ENCODE results near the gene BRS3. TPM values are rescaled to one million over a fixed set of nuclear protein-coding genes. Genes with fewer than 3 reads are reported as not detected.

The BRS3 gene
- total RNA-seq, 1 donor from 2014 or later = not detected

GRCh38 chrX:136450050-136450830 is 37.5 kb upstream of the BRS3 start:
- H3K27me3 Mint-ChIP-seq (ENCODE audit: unreplicated experiment) = no peaks in the 10 kb centered on the region
- H3K4me1 Mint-ChIP-seq (ENCODE audit: low read depth, unreplicated experiment) = peaks cover 2% of the 10 kb centered on the region
- H3K36me3 Mint-ChIP-seq (ENCODE audit: unreplicated experiment) = no peaks in the 10 kb centered on the region
- no peak for DNase-seq
- no peak overlapping the region for H3K27ac Mint-ChIP-seq (ENCODE audit: unreplicated experiment)
- TF ChIP-seq CTCF (IDR thresholded peaks at IDR 0.05; ENCODE audit: partially characterized antibody, unreplicated experiment) = no peak
- H3K4me3 Mint-ChIP-seq (ENCODE audit: unreplicated experiment) = no peak overlapping the region
- no peaks in the 10 kb centered on the region for H3K9me3 Mint-ChIP-seq (ENCODE audit: unreplicated experiment)

GRCh38 chrX:136452614-136453013 is 35.1 kb upstream of the BRS3 start:
- no peak overlapping the region for H3K27ac Mint-ChIP-seq (ENCODE audit: unreplicated experiment)
- no peaks in the 10 kb centered on the region for H3K36me3 Mint-ChIP-seq (ENCODE audit: unreplicated experiment)
- peaks cover 2% of the 10 kb centered on the region for H3K4me1 Mint-ChIP-seq (ENCODE audit: low read depth, unreplicated experiment)
- no peak for TF ChIP-seq CTCF (IDR thresholded peaks at IDR 0.05; ENCODE audit: partially characterized antibody, unreplicated experiment)
- H3K9me3 Mint-ChIP-seq (ENCODE audit: unreplicated experiment) = no peaks in the 10 kb centered on the region
- DNase-seq = no peak
- H3K27me3 Mint-ChIP-seq (ENCODE audit: unreplicated experiment) = no peaks in the 10 kb centered on the region
- no peak overlapping the region for H3K4me3 Mint-ChIP-seq (ENCODE audit: unreplicated experiment)

GRCh38 chrX:136453114-136453513 is 34.6 kb upstream of the BRS3 start:
- no peaks in the 10 kb centered on the region for H3K27me3 Mint-ChIP-seq (ENCODE audit: unreplicated experiment)

GRCh38 chrX:136453771-136454170 is 34.0 kb upstream of the BRS3 start:
- no peaks in the 10 kb centered on the region for H3K36me3 Mint-ChIP-seq (ENCODE audit: unreplicated experiment)
- no peak for TF ChIP-seq CTCF (IDR thresholded peaks at IDR 0.05; ENCODE audit: partially characterized antibody, unreplicated experiment)
- H3K4me1 Mint-ChIP-seq (ENCODE audit: low read depth, unreplicated experiment) = peaks cover 2% of the 10 kb centered on the region
- H3K9me3 Mint-ChIP-seq (ENCODE audit: unreplicated experiment) = no peaks in the 10 kb centered on the region
- H3K27me3 Mint-ChIP-seq (ENCODE audit: unreplicated experiment) = no peaks in the 10 kb centered on the region
- DNase-seq = no peak
- H3K27ac Mint-ChIP-seq (ENCODE audit: unreplicated experiment) = no peak overlapping the region
- no peak overlapping the region for H3K4me3 Mint-ChIP-seq (ENCODE audit: unreplicated experiment)

More at GRCh38 chrX:136453114-136453513, 34.6 kb upstream of the BRS3 start:
- Mint-ChIP-seq H3K9me3 (ENCODE audit: unreplicated experiment) (no peaks in the 10 kb centered on the region), H3K4me1 (ENCODE audit: low read depth, unreplicated experiment) (peaks cover 2% of the 10 kb centered on the region), H3K4me3 (ENCODE audit: unreplicated experiment) (no peak overlapping the region), H3K36me3 (ENCODE audit: unreplicated experiment) (no peaks in the 10 kb centered on the region), H3K27ac (ENCODE audit: unreplicated experiment) (no peak overlapping the region)
- no peak for DNase-seq
- TF ChIP-seq CTCF (IDR thresholded peaks at IDR 0.05; ENCODE audit: partially characterized antibody, unreplicated experiment) = no peak

- H3K9me3 Mint-ChIP-seq (ENCODE audit: unreplicated experiment) = no peaks in the 10 kb centered on the region
- H3K36me3 Mint-ChIP-seq (ENCODE audit: unreplicated experiment) = no peaks in the 10 kb centered on the region
Observed at GRCh38 chrX:136456133-136456532, 31.6 kb upstream of the BRS3 start.

More at GRCh38 chrX:136456133-136456532, 31.6 kb upstream of the BRS3 start:
- no peak overlapping the region for H3K4me3 Mint-ChIP-seq (ENCODE audit: unreplicated experiment)
- no peak for DNase-seq
- no peak overlapping the region for H3K27ac Mint-ChIP-seq (ENCODE audit: unreplicated experiment)
- TF ChIP-seq CTCF (IDR thresholded peaks at IDR 0.05; ENCODE audit: partially characterized antibody, unreplicated experiment) = no peak
- H3K4me1 Mint-ChIP-seq (ENCODE audit: low read depth, unreplicated experiment) = peaks cover 2% of the 10 kb centered on the region
- no peaks in the 10 kb centered on the region for H3K27me3 Mint-ChIP-seq (ENCODE audit: unreplicated experiment)

Measured in glutamatergic neuron (in vitro differentiated cells).